Right hindlimb (tissue), 1 donor: ENCODE data around the gene CFDP1.

Source experiments
- DNase-seq: peaks from one replicate; pipeline ENCODE4 v3.0.0-alpha.2; 2018

CFDP1 gene

DNA sequence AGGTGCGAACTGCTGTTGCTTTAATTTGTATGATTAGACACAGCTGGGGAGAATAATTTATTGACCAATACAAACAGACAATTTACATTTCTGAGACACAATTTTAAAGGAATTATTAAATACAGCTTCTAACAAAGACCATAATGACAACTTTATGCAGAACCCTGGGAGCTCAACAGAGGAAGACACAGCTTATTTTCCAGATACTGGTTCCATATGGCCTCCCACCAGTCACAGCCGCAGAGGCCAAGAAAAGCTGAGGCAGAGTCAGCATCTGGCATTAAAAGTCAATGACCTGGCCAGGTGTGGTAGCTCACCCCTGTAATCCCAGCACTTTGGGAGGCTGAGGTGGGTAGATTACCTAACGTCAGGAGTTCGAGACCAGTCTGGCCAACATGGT lies 115.8 kb downstream of the CFDP1 start:
- peak; percentile 51 for DNase-seq

GRCh38 chr16:75317101-75317522 lies 116.2 kb downstream of the CFDP1 start:
- peak; percentile 81 for DNase-seq

GRCh38 chr16:75315539-75316306 lies 117.6 kb downstream of the CFDP1 start:
- DNase-seq, result no peak

- no peak for DNase-seq
Measured at GRCh38 chr16:75312875-75313274, 120.4 kb downstream of the CFDP1 start.

DNA sequence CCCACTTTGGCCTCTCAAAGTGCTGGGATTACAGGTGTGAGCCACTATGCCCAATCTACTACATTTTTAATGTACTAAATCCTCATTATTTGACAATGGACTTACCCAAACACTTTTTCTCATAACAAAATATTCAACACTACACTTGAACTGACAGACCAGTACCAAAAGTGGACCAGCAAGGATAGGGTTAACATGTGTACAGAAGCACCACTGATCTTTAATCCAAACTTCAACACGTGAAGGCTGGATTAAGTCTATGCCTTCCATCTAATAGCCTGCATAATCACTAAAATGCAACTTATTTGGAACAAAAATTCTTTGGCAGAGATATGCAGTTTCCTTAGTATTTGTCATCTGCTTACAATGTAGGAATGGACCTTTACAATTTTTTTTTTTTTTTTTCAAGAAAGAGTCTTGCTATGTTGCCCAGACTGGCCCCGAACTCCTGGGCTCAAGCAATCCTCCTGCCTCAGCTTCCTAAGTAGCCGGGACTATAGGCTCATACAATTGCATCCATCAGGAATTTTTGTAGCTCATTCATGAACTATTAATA lies 121.8 kb downstream of the CFDP1 start:
- no peak for DNase-seq

GRCh38 chr16:75310541-75310940 lies 122.8 kb downstream of the CFDP1 start:
- DNase-seq, result no peak

DNA sequence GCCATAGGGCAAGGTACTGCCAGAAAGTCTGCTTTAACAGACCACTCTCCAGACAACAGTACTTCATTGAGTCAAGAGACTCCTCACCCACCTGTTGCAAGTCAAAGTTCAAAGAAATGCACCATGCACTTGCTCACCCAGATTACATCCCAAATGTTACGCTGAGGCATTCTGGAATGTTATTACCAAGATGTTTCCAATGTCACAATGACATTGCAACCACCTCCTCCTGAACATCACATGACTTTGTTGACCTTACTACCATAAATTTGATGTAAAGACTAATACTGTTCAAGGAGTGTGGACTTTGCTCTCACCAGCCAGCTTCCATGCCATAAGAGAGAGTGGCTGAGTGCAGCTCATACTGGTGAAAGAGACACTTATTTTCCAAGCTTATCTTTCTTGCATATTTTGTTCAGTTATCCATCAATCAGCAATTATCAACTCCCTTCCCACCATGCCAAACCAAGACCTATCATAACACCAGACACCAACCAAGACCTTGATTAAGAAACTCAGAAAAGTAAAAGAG lies 123.3 kb downstream of the CFDP1 start:
- DNase-seq, result no peak

DNA sequence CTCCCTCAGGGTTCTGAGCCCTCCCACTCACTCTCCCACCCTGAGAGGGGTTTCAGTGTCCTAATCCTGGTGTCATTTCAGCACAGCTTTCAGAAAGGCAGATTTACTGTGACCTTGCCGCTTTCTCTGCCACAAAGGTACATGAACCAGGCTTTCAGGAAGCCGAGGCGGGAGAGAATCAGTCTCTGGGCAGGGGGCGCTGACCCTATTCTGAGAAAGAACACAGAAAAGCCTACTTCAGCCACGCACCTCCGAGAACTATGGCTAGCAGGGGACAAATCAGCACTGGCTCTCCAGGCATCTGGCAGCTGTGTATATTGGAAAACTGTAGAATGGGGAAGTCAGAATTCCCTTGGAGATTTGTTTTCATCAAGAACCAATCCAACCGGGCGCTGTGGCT lies 124.1 kb downstream of the CFDP1 start:
- no peak for DNase-seq

DNA sequence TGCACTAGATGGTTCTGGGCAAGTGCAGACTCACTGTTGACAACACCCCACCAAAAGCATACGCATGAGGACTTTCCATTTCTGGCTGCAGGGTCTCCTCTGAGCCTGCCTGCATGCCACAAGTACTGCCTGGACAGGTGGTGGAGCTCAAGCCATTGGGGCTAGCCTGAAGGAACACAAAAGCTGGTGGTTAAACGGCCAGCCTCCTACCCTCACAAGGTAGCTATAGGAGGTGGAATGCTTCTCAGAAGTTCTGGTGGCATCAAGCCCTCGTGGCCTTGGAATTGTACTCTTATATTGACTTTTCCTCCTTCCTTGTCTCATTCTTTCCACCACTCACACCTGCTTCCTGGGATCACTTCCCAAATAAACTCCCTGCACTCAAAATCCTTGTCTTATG lies 125.3 kb downstream of the CFDP1 start:
- DNase-seq, result peak; percentile 33

GRCh38 chr16:75307506-75307905 lies 125.8 kb downstream of the CFDP1 start:
- DNase-seq, result no peak

- no peak for DNase-seq
Measured at GRCh38 chr16:75306099-75306762, 127.1 kb downstream of the CFDP1 start.

- DNase-seq, result peak; percentile 61
Measured at GRCh38 chr16:75305364-75306098, 127.8 kb downstream of the CFDP1 start.

GRCh38 chr16:75304521-75305363 lies 128.6 kb downstream of the CFDP1 start:
- peak; percentile 47 for DNase-seq

DNA sequence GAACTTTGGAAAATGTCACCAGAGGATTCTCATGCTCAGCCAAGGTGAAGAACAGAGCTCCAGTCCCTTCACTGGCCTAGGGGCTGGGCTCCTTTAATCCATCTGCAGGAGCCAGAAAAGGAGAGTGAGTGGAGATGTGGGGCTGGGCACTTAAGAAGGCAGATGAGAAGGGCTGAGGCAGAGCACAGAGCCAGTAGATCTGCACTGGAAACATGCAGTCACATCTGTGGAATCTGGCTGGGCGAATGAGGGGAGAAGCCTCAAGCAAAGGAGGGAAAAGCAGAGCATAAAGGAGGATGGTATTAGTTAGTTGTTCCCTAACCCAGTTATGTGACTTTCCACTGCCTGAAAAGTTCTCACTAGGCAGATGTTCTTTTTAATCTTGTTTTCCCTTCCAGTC lies 131.5 kb downstream of the CFDP1 start:
- DNase-seq, result no peak

GRCh38 chr16:75298267-75298666 lies 135.0 kb downstream of the CFDP1 start:
- no peak for DNase-seq

GRCh38 chr16:75296606-75297005 lies 136.7 kb downstream of the CFDP1 start:
- peak; percentile 49 for DNase-seq

DNA sequence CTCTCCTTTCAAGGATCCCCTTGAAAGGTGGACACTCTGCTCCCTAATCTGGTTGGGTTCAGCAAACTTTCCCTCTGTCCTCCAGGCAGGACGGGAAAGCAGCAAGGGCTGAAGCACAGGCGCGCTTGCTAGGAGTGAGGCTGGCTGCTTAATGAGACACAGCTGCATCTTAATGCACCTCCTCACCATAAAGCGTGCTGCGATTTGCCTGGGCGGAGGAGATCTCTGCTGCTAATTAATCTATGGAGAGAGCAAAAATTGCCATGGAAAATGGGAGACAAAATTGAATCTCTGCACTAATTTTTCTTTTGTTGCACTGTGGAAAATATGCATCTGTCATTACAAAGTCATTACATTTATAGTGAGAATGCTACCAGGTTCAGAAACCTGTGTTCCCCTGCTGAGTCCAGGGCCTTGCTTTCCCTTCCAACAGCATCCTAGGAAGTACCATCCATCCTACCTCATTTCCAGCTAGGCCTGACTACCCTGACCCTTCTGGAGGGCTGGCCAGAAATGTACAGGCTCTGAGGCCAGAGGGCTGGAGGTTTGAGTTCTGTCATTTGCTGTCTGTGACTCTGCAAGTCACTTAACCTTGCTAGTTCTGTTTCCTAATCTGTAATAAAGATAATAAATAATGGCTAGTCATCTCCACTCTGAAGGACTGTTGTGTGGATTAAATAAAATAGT lies 138.4 kb downstream of the CFDP1 start:
- DNase-seq, result no peak

DNA sequence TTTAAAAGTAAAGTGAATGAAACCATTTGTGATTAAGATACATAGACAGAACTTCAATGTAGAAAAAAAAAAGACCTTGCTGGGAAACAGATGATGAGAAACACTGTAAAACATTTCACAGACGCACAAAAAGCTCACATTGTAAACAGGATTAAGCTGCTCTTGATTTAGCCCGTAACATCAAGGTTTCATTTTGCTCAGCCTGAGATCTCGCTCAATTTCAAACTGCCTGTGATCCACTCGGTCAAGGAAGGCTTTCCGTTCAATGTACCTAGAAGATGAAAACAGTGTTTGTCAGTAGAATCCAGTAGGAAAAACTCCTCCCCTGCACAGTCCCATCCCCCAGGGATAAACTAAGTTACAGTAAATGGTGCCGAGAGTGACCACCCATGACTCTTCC lies 139.5 kb downstream of the CFDP1 start:
- no peak for DNase-seq

DNA sequence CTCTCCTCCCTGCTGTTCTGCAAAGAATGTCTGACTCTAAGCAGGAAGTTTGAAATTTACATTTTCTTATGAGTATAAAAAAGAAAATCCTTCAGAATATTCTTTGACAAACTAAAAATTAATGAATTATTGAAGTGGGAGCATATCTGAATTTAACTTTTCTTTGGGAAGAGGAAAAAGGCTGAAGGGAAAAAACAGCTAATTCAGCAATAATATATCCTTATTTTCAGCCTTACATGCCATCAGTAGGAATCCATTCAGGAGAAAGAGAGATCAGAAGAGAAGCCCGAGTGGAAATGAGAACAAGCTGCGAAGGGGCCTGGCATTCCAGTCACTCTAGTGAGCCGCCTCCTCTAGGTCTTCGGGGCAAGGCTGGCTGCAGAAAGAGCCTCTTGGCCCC lies 140.1 kb downstream of the CFDP1 start:
- DNase-seq, result no peak

DNA sequence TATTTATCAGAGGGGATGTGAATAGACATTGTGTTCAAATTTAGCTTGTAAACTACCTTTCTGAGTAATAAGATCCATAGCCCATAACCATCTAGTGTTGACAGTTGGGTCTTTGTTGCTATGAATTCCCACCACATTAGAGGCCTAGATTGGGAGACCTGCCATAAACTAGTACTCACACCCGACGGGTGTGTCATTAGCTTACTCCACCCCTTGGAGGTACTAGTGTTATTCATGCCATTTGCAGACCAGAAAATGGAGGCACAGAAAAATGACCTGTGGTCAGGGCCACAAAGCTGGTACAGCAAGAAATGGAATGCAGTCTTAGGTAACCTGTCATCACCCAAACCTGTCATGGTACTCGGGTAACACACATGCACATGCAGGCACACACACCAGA lies 140.6 kb downstream of the CFDP1 start:
- DNase-seq, result no peak

DNA sequence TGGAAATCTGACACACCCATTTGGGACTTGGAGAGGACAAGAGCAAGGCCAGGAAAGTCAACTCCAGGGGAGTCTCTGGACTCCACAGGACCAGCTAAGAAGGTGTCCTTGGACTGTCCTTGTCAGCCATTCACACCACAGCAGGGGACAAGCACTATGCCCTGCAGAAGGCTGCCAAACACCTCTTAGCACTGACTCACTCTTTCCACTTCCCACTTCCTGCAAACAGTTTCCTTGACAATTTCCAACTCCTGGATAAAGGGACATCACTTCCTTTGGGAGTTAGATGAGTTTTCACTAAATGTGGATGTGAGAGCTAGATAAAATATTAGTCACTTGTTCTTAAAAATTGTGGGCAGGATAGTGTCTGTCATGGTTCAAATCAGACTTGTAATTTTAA lies 144.1 kb downstream of the CFDP1 start:
- DNase-seq, result no peak
